ENCODE measurements around the gene C2CD4A.

The C2CD4A gene

GRCh38 chr15:62050115-62050514 lies 16.7 kb upstream of the C2CD4A start:
- H3K9me3 ChIP-seq (replicated peaks; ENCODE audit: low read length): no peaks in the 10 kb centered on the region
- no peak overlapping the region for H3K4me3 ChIP-seq (ENCODE audit: low read length)
- no peaks in the 10 kb centered on the region for H3K27me3 ChIP-seq (ENCODE audit: control insufficient read depth, insufficient read depth, low read length)
- no peak overlapping the region for H3K4me2 ChIP-seq (ENCODE audit: low read length)
- H3K36me3 ChIP-seq (ENCODE audit: insufficient read depth, low read length): no peaks in the 10 kb centered on the region
- H3K4me1 ChIP-seq (ENCODE audit: control insufficient read depth, insufficient read depth, low read length): no peaks in the 10 kb centered on the region
- no peak overlapping the region for H3K9ac ChIP-seq (ENCODE audit: low read depth, low read length)

- Histone ChIP-seq H3K4me2 (ENCODE audit: low read length) (no peak overlapping the region), H3K9ac (ENCODE audit: low read depth, low read length) (no peak overlapping the region), H3K9me3 (replicated peaks; ENCODE audit: low read length) (no peaks in the 10 kb centered on the region), H3K4me1 (ENCODE audit: control insufficient read depth, insufficient read depth, low read length) (no peaks in the 10 kb centered on the region), H3K4me3 (ENCODE audit: low read length) (no peak overlapping the region), H3K36me3 (ENCODE audit: insufficient read depth, low read length) (peaks cover 3% of the 10 kb centered on the region), H3K27me3 (ENCODE audit: control insufficient read depth, insufficient read depth, low read length) (no peaks in the 10 kb centered on the region)
These were observed 15.6 kb upstream of the C2CD4A start for GRCh38 chr15:62051166-62051565.

GRCh38 chr15:62052713-62053112 lies 14.1 kb upstream of the C2CD4A start:
- H3K4me3 ChIP-seq (ENCODE audit: low read length): no peak overlapping the region
- H3K9me3 ChIP-seq (replicated peaks; ENCODE audit: low read length): no peaks in the 10 kb centered on the region

GRCh38 chr15:62053439-62054085 lies 13.2 kb upstream of the C2CD4A start:
- Histone ChIP-seq H3K4me2 (ENCODE audit: low read length) (no peak overlapping the region), H3K27me3 (ENCODE audit: control insufficient read depth, insufficient read depth, low read length) (no peaks in the 10 kb centered on the region), H3K4me1 (ENCODE audit: control insufficient read depth, insufficient read depth, low read length) (peaks cover 3% of the 10 kb centered on the region), H3K36me3 (ENCODE audit: insufficient read depth, low read length) (peaks cover 3% of the 10 kb centered on the region), H3K9ac (ENCODE audit: low read depth, low read length) (no peak overlapping the region), H3K4me3 (ENCODE audit: low read length) (no peak overlapping the region), H3K9me3 (replicated peaks; ENCODE audit: low read length) (no peaks in the 10 kb centered on the region)

More at GRCh38 chr15:62052713-62053112, 14.1 kb upstream of the C2CD4A start:
- Histone ChIP-seq H3K27me3 (ENCODE audit: control insufficient read depth, insufficient read depth, low read length) (no peaks in the 10 kb centered on the region), H3K9ac (ENCODE audit: low read depth, low read length) (no peak overlapping the region), H3K4me1 (ENCODE audit: control insufficient read depth, insufficient read depth, low read length) (peaks cover 1% of the 10 kb centered on the region), H3K36me3 (ENCODE audit: insufficient read depth, low read length) (peaks cover 3% of the 10 kb centered on the region), H3K4me2 (ENCODE audit: low read length) (no peak overlapping the region)

GRCh38 chr15:62054979-62055378 lies 11.8 kb upstream of the C2CD4A start:
- Histone ChIP-seq H3K9me3 (replicated peaks; ENCODE audit: low read length) (no peaks in the 10 kb centered on the region), H3K4me2 (ENCODE audit: low read length) (no peak overlapping the region), H3K36me3 (ENCODE audit: insufficient read depth, low read length) (peaks cover 3% of the 10 kb centered on the region), H3K9ac (ENCODE audit: low read depth, low read length) (no peak overlapping the region), H3K27me3 (ENCODE audit: control insufficient read depth, insufficient read depth, low read length) (no peaks in the 10 kb centered on the region), H3K4me3 (ENCODE audit: low read length) (no peak overlapping the region), H3K4me1 (ENCODE audit: control insufficient read depth, insufficient read depth, low read length) (peaks cover 9% of the 10 kb centered on the region)

GRCh38 chr15:62057341-62057980 lies 9.3 kb upstream of the C2CD4A start:
- Histone ChIP-seq H3K36me3 (ENCODE audit: insufficient read depth, low read length) (peaks cover 3% of the 10 kb centered on the region), H3K4me3 (ENCODE audit: low read length) (no peak overlapping the region), H3K4me2 (ENCODE audit: low read length) (no peak overlapping the region), H3K9ac (ENCODE audit: low read depth, low read length) (no peak overlapping the region), H3K27me3 (ENCODE audit: control insufficient read depth, insufficient read depth, low read length) (peaks cover 4% of the 10 kb centered on the region), H3K4me1 (ENCODE audit: control insufficient read depth, insufficient read depth, low read length) (peaks cover 13% of the 10 kb centered on the region), H3K9me3 (replicated peaks; ENCODE audit: low read length) (no peaks in the 10 kb centered on the region)

- H3K36me3 ChIP-seq (ENCODE audit: insufficient read depth, low read length): peaks cover 3% of the 10 kb centered on the region
- no peaks in the 10 kb centered on the region for H3K9me3 ChIP-seq (replicated peaks; ENCODE audit: low read length)
- peak overlapping the region; percentile 90 for H3K4me3 ChIP-seq (ENCODE audit: low read length)
- peaks cover 17% of the 10 kb centered on the region for H3K4me1 ChIP-seq (ENCODE audit: control insufficient read depth, insufficient read depth, low read length)
- H3K4me2 ChIP-seq (ENCODE audit: low read length): peak overlapping the region; percentile 98
- H3K27me3 ChIP-seq (ENCODE audit: control insufficient read depth, insufficient read depth, low read length): peaks cover 4% of the 10 kb centered on the region
- H3K9ac ChIP-seq (ENCODE audit: low read depth, low read length): no peak overlapping the region
These were observed 8.3 kb upstream of the C2CD4A start for GRCh38 chr15:62058327-62059028.

GRCh38 chr15:62059108-62059815 lies 7.5 kb upstream of the C2CD4A start:
- H3K4me3 ChIP-seq (ENCODE audit: low read length): peak overlapping the region; percentile 90
- H3K4me2 ChIP-seq (ENCODE audit: low read length): peak overlapping the region; percentile 98
- H3K27me3 ChIP-seq (ENCODE audit: control insufficient read depth, insufficient read depth, low read length): peaks cover 4% of the 10 kb centered on the region
- no peaks in the 10 kb centered on the region for H3K9me3 ChIP-seq (replicated peaks; ENCODE audit: low read length)
- peaks cover 3% of the 10 kb centered on the region for H3K36me3 ChIP-seq (ENCODE audit: insufficient read depth, low read length)
- peak overlapping the region; percentile 88 for H3K9ac ChIP-seq (ENCODE audit: low read depth, low read length)
- peaks cover 24% of the 10 kb centered on the region for H3K4me1 ChIP-seq (ENCODE audit: control insufficient read depth, insufficient read depth, low read length)

- no peaks in the 10 kb centered on the region for H3K9me3 ChIP-seq (replicated peaks; ENCODE audit: low read length)
- peak overlapping the region; percentile 90 for H3K4me3 ChIP-seq (ENCODE audit: low read length)
- H3K4me2 ChIP-seq (ENCODE audit: low read length): peak overlapping the region; percentile 98
- peaks cover 4% of the 10 kb centered on the region for H3K27me3 ChIP-seq (ENCODE audit: control insufficient read depth, insufficient read depth, low read length)
- H3K36me3 ChIP-seq (ENCODE audit: insufficient read depth, low read length): peaks cover 3% of the 10 kb centered on the region
- peak overlapping the region; percentile 88 for H3K9ac ChIP-seq (ENCODE audit: low read depth, low read length)
- H3K4me1 ChIP-seq (ENCODE audit: control insufficient read depth, insufficient read depth, low read length): peaks cover 29% of the 10 kb centered on the region
These were observed 7.0 kb upstream of the C2CD4A start for GRCh38 chr15:62059816-62060112.

GRCh38 chr15:62060113-62060895 lies 6.5 kb upstream of the C2CD4A start, which contains the start of gene VPS13C:
TSS of gene VPS13C (minus strand) at chr15:62060447. CDS start at chr15:62060374, 73 bp downstream.
- H3K36me3 ChIP-seq (ENCODE audit: insufficient read depth, low read length): peaks cover 3% of the 10 kb centered on the region
- peaks cover 29% of the 10 kb centered on the region for H3K4me1 ChIP-seq (ENCODE audit: control insufficient read depth, insufficient read depth, low read length)
- peak within 1 kb of the TSS; percentile 90 for H3K4me3 ChIP-seq (ENCODE audit: low read length)
- H3K27me3 ChIP-seq (ENCODE audit: control insufficient read depth, insufficient read depth, low read length): peaks cover 4% of the 10 kb centered on the region
- H3K9me3 ChIP-seq (replicated peaks; ENCODE audit: low read length): no peaks in the 10 kb centered on the region
- peak within 1 kb of the TSS; percentile 98 for H3K4me2 ChIP-seq (ENCODE audit: low read length)
- peak within 1 kb of the TSS; percentile 88 for H3K9ac ChIP-seq (ENCODE audit: low read depth, low read length)

- peak overlapping the region; percentile 90 for H3K4me3 ChIP-seq (ENCODE audit: low read length)
- peaks cover 29% of the 10 kb centered on the region for H3K4me1 ChIP-seq (ENCODE audit: control insufficient read depth, insufficient read depth, low read length)
- H3K4me2 ChIP-seq (ENCODE audit: low read length): peak overlapping the region; percentile 98
- no peaks in the 10 kb centered on the region for H3K9me3 ChIP-seq (replicated peaks; ENCODE audit: low read length)
- H3K36me3 ChIP-seq (ENCODE audit: insufficient read depth, low read length): no peaks in the 10 kb centered on the region
- peaks cover 4% of the 10 kb centered on the region for H3K27me3 ChIP-seq (ENCODE audit: control insufficient read depth, insufficient read depth, low read length)
- H3K9ac ChIP-seq (ENCODE audit: low read depth, low read length): peak overlapping the region; percentile 88
These were observed 5.9 kb upstream of the C2CD4A start for GRCh38 chr15:62060896-62061280.
